HG03103 (cell line): ENCODE data around the gene IL1B.

Experiments used
- ATAC-seq: cut with Tn5 transposase; IDR thresholded peaks from one replicate; pipeline ENCODE4 v1.9.1; 2021; ENCODE audit warnings: low read depth; ENCODE audit not compliant: unreplicated experiment

IL1B gene

DNA sequence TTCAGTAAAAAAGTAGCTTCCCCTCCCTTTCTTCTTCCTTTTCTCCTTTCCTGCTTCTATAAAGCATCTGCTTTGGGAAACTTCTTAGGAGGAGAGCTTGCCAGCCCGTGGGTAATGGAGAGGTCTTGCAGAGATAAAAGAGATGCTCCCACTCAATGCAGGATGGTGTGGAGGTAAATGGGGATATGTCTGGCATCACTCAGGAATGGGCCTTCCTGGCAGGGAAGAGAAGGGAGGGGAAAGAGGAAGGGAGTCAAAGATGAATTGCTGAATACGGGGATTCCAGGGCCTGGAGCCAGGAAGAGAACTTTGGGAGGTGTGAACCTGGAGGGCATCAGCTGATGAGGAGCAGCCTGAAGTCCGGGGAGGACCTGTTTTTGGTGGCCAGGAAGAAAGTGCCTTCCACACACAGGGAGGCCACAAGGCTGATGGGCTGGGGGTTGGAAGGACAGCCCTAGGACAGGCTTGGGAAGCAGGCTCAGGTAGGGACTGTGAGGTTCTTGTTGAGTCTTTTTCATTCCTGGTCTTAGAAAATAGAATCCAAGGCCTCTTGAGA, 25.2 kb downstream of the IL1B start:
- no peak for ATAC-seq

DNA sequence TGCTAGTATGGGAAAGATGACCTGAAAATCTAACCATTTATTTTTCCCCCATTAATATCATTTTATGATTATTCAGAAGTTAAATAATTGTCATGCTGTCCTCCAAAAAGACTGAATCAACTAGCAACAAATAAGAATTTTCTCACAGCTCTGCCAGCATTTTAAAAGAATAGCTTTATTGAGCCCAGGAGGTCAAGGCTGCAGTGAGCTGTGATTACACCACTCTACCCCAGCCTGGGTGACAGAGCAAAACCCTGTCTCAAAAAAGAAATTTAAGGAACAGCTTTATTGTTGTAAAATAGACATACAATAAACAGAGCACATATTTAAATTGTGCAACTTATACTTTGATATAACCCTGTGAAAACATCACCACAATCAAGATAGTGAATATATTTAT, 27.5 kb downstream of the IL1B start:
- ATAC-seq = no peak

DNA sequence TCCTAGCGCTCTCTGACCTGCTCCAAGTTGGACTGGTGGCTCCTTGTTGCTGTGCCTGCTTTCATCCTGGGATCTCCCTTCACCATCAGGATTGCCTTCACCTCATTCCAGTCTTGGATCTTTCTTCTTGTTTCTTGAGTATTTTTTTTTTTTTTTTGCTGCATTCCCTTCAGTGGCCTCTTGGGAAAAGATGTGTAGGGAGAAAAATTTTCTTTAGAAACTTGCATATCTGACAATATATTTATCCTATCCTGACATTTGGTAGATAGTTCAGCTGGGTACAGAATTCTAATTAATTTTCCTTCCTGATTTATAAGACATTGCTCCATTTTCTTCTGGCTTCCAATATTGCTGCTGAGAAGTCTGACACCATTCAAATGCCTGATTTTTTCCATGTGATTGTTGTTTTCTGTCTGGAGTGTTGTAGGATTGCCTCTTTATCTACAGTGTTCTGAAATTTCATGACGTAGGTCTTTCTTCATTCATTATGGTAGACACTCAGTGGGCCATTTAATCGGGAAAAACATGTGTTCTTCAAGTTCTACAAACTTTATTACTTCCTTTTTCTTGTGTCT, 29.3 kb downstream of the IL1B start:
- ATAC-seq = no peak

DNA sequence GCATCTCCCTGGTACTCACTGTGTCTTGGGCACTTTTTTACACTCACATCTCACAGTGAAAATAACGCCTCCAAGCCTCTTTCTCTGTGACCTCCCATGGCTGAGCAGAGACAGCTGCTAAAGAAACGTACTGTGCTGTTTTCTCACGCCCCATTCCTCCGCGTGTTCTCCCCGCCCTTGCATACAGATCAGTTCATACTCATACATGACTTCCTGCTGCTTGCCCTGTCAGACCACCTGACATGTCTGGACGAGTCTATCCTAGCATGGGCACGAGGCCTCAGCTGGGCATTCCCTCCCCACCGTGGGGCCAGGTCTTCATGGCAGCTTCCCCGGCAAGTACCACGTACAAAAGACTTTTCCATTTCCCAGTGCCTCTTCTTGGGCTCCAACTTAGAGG, 31.0 kb downstream of the IL1B start:
- no peak for ATAC-seq

DNA sequence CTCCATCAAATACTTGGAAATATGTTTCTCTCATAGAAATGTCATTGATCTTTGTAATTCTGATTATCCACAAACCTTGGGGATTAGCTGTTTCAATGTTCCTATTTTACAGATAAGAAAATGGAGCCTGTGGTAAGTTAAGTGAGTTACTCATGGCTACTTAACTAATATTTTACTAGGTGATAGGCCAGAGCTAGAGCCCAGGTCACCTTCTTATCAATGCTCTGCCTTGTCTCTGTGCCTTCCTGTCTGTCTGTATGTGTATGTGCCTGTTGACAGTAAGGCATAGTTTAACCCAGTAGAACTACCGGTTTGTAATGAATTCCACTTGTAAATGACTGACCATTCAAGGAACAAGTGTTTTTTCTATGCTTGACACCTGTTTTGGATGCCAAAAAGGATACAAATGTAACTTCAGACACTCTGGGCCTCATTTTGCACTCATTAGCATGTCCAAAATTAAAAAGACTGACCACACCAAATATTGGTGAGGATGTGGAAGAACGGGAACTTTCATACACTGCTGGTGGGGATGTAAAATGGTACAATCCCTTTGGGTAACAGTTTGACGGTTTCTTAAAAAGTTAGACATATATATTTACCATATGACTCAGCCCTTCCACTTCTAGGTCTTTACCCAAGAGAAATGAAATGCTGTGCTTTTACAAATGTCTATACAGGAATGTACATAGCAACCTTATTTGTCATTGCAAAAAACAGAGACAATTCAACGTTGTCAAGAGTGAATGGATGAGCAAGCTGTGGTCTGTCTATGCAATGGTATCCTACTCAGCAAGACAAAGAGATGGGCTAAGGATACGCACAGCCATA, 32.7 kb downstream of the IL1B start:
- no peak for ATAC-seq

DNA sequence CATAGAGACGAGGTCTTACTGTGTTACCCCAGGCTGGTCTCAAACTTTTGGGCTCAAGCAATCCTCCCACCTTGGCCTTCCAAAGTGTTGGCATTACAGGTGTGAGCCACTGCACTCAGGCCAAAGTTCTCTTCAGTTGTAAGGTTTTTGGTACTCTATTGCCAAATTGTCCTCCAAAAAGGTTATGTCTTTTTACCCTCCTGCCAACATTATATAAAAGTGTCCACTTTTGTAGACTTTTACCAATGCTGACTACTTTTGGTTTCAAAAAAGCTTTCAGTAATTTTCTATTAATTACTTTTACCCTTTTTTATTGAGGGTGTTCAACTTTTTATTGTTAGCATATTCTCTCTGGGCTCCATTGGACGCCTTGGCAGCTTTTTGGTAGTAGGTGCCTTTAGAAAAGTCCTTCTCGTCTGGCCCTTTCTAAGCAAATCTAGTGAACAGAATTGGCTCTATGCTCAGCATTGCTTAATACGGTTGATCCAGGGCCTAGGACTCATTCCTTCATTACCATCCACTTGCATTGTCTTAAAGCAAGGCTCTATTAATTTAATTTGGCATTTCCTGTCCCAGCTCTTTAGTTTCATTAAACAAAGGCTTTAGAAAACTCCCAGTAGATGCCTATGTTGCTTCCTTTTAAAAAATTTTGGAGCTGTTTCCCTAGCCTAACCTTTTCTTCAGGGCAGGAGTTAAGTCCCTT, 35.5 kb downstream of the IL1B start:
- ATAC-seq = no peak

GRCh38 chr2:112798979-112799975, 37.3 kb downstream of the IL1B start:
- ATAC-seq = no peak

- ATAC-seq = no peak
These were observed 40.1 kb downstream of the IL1B start for GRCh38 chr2:112796486-112796885.

DNA sequence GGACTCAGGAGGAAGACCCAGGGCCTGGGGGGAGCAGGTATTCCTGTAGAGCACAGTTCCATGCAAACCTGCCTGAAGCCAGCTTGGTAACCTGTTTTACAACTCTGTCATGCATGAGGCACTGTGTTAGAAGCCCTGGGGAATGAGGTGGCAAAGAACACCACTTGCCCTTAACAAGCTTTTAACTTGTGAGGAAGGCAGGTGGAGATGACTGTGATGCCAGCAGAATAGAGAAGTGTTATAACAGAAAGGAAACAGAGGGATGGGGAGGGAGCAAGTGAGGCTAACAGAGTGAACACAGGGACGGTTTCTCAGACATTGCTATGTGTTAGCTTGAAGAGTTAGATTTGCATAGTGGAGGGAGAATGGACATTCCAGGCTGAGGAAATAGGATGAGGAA, 40.8 kb downstream of the IL1B start:
- no peak for ATAC-seq

GRCh38 chr2:112794841-112795240, 41.7 kb downstream of the IL1B start:
- ATAC-seq = no peak

DNA sequence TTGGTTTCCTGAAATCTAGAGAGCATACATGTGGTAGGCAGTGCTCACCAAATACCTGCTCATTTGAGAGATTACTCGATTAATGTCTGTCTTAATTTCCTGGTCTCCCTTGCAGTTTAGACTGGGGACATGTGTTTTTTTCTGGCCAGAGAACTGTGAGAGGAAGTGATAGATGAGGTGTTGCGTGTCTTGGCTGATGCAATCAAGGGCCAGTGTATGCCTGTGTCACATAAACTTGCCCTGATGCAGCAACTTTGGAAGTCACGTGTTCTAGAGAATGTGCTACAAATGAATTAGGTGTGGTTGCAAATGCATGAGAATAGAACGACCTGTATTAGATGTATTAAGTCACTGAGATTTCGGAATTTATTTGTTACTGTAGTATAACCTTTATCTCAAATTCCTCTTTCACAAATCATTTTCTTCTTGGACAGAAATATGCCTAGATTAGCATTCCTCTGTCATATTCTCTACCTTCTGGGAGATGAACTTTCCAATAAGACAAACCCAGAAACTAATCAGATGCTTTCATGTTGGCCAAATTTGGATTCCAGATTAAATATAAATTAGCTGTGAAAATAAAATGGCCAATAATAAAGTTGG, 42.3 kb downstream of the IL1B start:
- ATAC-seq = no peak

GRCh38 chr2:112793449-112793978, 43.1 kb downstream of the IL1B start:
- ATAC-seq = no peak

DNA sequence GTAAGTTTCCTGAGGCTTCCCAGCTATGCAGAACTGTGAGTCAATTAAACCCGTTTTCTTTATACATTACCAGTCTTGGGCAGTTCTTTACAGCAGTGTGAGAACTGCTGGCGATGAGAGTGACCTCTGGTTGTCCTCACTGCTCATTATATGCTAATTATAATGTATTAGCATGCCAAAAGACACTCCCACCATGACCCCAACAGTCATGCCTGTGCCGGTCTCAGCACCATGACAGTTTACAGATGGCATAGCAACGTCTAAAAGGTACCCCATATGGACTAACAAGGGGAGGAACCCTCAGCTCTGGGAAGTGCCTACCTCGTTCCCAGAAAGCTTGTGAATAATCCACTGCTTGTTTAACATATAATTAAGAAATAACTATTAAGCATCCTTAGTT, 44.2 kb downstream of the IL1B start:
- ATAC-seq = no peak

DNA sequence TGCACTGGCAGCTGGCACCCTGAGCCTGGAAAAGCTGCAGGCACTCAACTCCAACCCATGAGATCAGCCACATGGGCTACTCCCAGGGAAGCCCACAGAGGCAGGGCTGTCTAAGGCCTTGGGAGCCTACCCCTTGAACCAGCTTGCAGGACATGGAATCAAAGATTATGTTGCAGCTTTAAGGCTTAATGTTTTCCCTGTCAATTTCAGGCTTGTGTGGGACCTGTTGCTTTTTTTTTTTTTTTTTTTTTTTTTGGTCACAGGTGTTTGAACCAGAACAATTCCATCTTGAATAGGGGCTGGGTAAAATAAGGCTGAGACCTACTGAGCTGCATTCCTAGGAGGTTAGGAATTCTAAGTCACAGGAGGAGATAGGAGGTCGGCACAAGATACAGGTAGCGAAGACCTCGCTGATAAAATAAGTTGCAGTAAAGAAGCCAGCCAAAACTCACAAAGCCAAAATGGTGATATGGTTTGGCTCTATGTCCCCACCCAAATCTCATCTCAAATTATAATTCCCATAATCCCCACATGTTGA, 44.8 kb downstream of the IL1B start:
- no peak for ATAC-seq

GRCh38 chr2:112791019-112791418, 45.6 kb downstream of the IL1B start:
- no peak for ATAC-seq

GRCh38 chr2:112790305-112790704, 46.3 kb downstream of the IL1B start:
- no peak for ATAC-seq

DNA sequence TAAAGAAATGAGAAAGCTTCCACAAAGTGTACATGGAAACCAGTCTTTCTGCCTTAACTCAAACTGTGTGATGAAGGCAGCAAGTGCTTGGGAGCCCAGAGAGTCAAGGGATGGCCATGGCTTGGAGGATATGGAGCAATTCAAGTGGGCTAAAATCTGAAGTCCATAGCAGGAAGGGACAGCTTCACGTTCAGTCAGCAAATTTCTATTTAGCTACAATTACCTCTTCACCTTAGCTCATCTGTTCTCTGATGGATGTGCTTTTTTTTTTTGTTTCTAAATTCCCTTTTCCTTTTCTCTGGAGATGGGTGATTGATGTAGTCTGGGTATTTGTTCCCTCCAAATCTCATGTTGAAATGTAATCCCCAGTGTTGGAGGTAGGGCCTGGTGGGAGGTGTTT, 47.4 kb downstream of the IL1B start:
- ATAC-seq = no peak

DNA sequence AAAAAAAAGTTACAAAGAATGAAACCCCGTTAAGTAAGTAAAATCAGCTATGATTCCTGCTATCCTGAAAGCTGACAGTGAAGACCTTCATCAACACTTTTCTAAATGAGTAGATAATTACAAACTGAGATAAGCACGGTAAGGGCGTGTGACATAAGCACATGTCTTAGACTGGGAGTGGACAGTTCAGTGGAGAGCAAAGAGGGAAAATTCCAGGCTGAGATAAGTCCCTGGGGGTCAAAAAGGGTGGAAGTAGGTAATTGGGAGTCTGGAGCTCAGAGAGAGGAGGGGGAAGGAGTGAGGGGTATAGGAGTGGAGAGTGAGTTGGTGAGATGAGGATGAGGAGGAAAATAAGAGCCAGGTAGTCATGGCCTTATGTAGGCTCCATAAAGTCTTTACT, 47.9 kb downstream of the IL1B start:
- ATAC-seq = no peak

GRCh38 chr2:112787729-112788393, 48.7 kb downstream of the IL1B start:
- ATAC-seq = no peak
